EH (cell line): Measurements from ENCODE around the gene PIKFYVE.

Experiments
- DNase-seq: peaks from one replicate; pipeline ENCODE4 v3.0.0-alpha.2; 2015; ENCODE audit warnings: low read depth

PIKFYVE gene

DNA sequence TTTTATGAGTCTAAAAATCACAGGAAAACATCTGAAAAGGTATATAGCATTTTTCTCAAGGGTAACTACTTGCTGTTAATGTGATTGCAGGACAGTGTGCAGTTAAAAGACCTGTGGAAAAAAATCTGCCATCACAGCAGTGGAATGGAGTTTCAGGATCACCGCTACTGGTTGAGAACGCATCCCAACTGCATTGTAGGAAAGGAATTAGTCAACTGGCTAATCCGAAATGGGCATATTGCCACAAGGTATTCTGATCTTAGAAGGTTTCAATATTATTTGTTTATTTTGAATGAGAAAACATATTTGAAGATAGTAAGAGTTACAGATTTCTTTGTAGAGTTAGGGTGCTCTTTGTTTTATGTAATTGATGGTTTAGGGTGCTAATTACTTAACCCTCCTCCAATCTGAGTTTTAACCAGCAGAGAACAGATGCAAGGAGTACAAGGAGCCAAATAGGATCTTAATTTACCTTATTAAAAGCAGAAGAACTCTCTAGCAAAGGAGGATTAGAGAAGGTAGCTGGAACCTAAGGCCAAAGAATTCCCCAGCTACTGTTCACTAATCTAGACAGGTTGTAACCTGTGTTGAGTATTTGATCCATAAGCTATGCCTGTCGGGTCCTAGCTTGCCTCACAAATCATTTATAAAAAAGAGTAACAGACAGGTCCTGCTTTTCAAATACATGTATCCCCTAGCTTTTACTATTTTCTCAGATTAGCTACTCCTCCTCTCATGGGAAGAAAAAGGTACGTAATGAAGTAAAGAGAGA is 35.0 kb downstream of the PIKFYVE start:
- no peak for DNase-seq

DNA sequence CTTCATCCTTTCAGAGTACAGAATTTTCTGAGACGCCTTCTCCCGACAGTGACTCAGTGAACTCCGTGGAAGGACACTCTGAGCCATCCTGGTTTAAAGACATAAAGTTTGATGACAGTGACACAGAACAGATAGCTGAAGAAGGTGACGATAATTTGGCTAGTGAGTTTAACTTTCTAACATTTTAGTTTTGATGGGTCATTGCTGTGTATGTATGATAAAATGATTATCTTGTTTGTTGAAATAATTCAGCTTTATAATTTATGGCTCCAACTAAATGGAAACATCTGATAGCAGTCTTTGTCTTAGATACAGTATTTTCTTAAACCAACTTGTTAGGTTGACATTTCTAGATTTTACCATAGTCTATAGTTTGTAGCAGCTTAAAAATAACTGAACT is 38.1 kb downstream of the PIKFYVE start:
- DNase-seq = no peak

GRCh38 chr2:208304695-208305094 is 38.6 kb downstream of the PIKFYVE start:
- no peak for DNase-seq

GRCh38 chr2:208306291-208306690 is 40.2 kb downstream of the PIKFYVE start:
- DNase-seq = peak; percentile 50

DNA sequence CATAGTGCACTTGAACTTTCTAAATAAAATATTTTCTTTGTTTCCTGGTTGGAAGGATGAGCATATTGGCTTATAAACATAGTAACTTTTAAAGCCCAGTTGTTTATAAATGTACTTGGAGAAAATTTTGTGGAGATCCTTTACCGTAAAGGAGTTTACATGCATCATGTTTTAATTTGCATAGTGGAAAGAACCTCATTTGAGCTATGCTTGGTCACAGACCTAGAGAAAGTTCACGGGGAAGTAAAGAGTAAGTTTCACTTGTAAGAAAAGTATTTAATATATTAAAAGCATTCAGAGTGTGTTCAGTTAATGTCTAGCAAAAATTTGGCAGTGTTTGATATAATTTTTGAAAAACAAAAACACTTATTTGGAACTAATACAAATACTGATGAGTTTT is 45.3 kb downstream of the PIKFYVE start:
- no peak for DNase-seq

GRCh38 chr2:208311954-208312353 is 45.9 kb downstream of the PIKFYVE start:
- no peak for DNase-seq

- peak; percentile 56 for DNase-seq
These were observed 49.2 kb downstream of the PIKFYVE start for GRCh38 chr2:208315081-208315788.

GRCh38 chr2:208318127-208318526 is 52.1 kb downstream of the PIKFYVE start:
- DNase-seq = no peak

- DNase-seq = peak; percentile 24
These were observed 53.3 kb downstream of the PIKFYVE start for GRCh38 chr2:208319391-208319790.

DNA sequence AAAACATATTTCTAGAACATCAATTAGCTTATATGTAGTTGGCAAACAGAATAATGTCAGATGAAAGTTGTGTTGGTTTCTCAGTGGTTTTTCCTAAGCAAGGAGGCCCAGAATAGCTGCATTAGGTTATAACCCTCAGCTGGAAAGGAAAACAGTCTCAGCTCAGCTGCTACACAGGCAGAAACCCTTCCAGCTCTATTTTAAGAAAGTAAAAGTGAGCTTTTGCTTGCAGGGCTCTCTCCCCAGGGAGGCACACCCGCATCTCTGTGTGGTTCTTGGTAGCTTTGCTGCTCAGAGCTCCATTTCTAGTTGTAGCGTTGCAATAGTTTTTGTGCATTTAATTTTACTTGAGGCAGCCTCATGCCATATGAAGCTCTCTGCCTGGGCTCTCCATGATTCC is 54.6 kb downstream of the PIKFYVE start:
- peak; percentile 23 for DNase-seq

DNA sequence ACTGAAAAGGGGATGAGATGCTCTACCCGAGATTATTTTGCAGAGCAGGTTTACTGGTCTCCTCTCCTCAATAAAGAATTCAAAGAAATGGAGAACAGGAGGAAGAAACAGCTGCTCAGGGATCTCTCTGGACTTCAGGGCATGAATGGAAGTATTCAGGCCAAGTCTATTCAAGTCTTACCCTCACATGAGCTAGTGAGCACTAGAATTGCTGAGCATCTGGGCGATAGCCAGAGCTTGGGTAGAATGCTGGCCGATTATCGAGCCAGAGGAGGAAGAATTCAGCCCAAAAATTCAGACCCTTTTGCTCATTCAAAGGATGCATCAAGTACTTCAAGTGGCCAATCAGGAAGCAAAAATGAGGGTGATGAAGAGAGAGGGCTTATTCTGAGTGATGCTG is 60.0 kb downstream of the PIKFYVE start:
- DNase-seq = no peak

DNA sequence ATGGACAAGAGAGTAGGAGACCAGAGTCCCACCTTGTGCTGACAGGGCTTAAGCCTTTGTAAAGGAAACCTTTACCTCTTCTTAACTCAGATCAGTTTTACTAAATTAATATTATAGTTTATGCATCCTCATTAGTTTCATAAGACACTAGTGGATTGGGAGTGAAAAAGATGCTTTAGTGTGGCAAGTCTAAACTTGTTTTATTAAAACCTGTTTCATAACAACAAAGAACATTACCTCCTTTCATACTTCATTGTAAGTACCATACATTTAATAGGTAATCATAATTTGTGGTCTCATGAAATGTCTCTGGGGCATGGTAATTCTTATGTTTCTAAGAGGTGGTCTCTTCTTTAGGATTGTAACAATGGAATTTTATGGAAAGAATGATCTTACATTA is 63.4 kb downstream of the PIKFYVE start:
- no peak for DNase-seq

GRCh38 chr2:208334230-208334629 is 68.2 kb downstream of the PIKFYVE start:
- no peak for DNase-seq

GRCh38 chr2:208346756-208347155 is 80.7 kb downstream of the PIKFYVE start:
- DNase-seq = no peak

DNA sequence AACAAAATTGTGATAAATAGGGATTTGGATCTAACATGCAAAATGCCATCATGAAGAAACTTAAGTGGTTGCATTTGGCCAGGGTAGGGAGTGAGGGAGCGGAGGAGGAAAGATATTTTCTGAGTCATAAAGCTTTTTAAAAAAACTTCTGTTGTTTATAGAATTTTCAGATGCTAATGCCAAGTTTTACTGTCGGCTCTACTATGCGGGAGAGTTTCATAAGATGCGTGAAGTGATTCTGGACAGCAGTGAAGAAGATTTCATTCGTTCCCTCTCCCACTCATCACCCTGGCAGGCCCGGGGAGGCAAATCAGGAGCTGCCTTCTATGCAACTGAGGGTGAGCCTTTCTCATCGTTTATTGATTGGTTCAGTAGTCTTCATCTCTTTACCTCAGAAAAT is 84.6 kb downstream of the PIKFYVE start:
- peak; percentile 15 for DNase-seq

GRCh38 chr2:208352644-208353567 is 86.9 kb downstream of the PIKFYVE start:
- no peak for DNase-seq

- no peak for DNase-seq
These were observed 88.9 kb downstream of the PIKFYVE start for GRCh38 chr2:208354964-208355381.

- peak; percentile 25 for DNase-seq
These were observed 90.4 kb downstream of the PIKFYVE start for GRCh38 chr2:208356420-208356819.

- peak; percentile 55 for DNase-seq
These were observed 91.0 kb downstream of the PIKFYVE start for GRCh38 chr2:208356846-208357574.

- peak; percentile 1 for DNase-seq
These were observed 92.9 kb downstream of the PIKFYVE start for GRCh38 chr2:208358758-208359631.

GRCh38 chr2:208359632-208359986 is 93.6 kb downstream of the PIKFYVE start:
- no peak for DNase-seq
